SKM-1 treated with dmso at 0.1 percent for 144 hours (cell line): ENCODE measurements around the gene SYCE1L.

Experiments used
- DNase-seq: peaks from one replicate; lab custom pipeline; 2025; ENCODE audit not compliant: unreplicated experiment; lab: John Stamatoyannopoulos, UW

Gene SYCE1L

GRCh38 chr16:77246150-77246549, 46.9 kb downstream of the SYCE1L start:
- DNase-seq = no peak

GRCh38 chr16:77250400-77250799, 51.2 kb downstream of the SYCE1L start:
- DNase-seq = no peak
